T-helper 1 cell treated with Interleukin-12 subunit alpha and Interleukin-12 subunit beta and Interleukin-4 antibody, amounts not matched to agents 30 ng/mL and 1 ng/mL, for 36 hours (primary cell): ENCODE data around the gene BCAP29. TPM values are rescaled to one million over a fixed set of nuclear protein-coding genes. Genes with fewer than 3 reads are reported as not detected.
"Not testable (repeated sequence)": the region's sequence is repeated elsewhere in the genome, so short reads cannot be mapped to it uniquely, and the experiment has no call there.

Experiments
- intact Hi-C: fragments of 100-400 bp; cut with micrococcal nuclease; formaldehyde crosslinking; loops from one replicate; pipeline ENCODE4 v1.15.1; 2024
- total RNA-seq: library from RNA; stranded (reverse); gene quantifications from 2 replicates; pipeline ENCODE4 v1.2.3, GENCODE V29; 2022

BCAP29 gene
- total RNA-seq, 1 donor from 2014 or later: 51.4 TPM

GRCh38 chr7:107615910-107616680 is 36.0 kb downstream of the BCAP29 start:
- intact Hi-C loops: loop anchor here (2.0 to 5.0 kb wide), 2 partner anchors 35 to 41 kb away; partner anchors contain the start of gene BCAP29

DNA sequence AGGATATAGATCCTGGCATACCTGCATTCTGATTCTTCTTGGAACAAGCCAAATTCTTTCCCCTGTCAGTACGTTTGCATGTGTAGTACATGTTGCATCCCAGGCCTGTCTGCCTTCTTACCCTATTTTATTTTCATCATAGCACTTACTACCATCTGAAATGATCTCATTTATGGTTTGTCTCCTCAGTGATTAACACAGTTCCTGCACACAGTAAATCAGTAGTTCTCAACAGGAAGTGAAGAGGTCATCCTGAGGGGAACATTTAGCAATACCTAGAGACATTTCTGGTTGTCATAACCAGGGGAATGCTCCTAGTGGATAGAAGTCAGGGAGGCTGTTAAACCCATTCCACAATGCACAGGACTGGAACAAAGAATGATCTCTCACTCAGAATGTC is 42.4 kb downstream of the BCAP29 start:
- intact Hi-C loops: no loop called here

- intact Hi-C loops: no loop called here
Measured at GRCh38 chr7:107622894-107623293, 42.8 kb downstream of the BCAP29 start.

- intact Hi-C loops: no loop called here
Measured at GRCh38 chr7:107627002-107627401, 47.0 kb downstream of the BCAP29 start.

GRCh38 chr7:107628461-107629064 is 48.5 kb downstream of the BCAP29 start:
- intact Hi-C loops: no loop called here

- intact Hi-C loops: no loop called here
Measured at GRCh38 chr7:107630342-107630741, 50.3 kb downstream of the BCAP29 start.

DNA sequence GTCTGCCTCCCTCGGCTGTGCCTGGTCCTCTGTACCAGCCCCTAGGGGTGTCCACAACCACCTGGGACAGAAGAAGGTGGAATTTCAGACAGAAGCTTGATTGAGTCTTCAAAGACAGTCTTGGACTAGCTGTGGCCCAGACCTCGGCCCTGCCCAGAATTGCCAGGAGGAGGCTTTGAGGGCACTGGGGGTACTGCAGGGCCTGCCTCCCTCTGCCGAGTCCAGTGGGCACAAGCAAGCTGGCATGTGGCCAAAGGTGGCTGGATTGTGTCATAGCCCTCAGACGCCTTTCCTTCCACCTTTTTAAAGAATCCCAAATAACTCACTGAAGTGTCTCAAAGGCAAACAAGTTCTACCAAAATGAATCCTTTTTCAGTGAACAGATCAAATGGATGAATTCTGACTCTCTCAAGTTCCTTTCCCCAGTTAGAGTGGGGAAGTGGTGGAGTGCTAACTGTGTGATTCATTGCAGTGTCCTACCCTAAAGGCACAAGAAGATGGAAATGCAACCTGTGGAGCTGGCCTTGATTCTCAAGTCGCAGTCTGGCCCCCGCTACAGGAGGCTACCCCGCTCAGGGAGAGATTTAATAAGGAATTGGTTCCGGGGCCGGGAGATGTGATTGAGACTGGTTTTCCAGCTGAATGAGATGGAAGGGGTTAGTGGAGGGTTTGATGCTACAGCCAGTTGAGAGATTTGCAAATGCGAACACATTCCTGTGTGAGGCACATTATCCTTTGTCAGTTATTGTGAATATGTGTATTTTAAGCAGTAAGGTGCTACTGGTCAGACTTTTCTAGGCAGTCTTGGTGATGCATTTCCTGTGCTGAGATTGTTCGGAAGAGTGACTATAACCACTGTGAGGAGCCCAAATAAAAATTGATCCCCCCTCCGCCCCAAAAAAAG is 51.8 kb downstream of the BCAP29 start:
- intact Hi-C loops: no loop called here

- intact Hi-C loops: no loop called here
Measured at GRCh38 chr7:107632492-107632865, 52.4 kb downstream of the BCAP29 start.

DNA sequence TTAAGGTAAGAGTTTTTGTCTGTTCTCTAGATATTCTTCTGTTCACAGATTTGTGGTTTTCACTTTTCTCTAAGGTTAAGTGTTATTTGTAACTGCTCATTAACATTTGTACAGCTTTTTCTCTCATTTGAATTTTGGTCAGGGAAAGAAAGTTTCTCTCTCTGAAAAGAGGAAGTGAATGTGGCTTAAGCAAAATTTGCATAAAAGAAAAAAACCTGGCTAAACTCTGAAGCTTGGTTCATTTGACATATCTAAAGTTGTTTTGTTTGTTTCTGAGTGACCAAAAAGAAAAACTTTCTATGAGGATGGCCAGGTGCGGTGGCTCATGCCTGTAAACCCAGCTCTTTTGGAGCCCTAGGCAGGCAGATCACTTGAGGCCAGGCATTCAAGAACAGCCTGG is 58.5 kb downstream of the BCAP29 start:
- intact Hi-C loops: no loop called here

- intact Hi-C loops: not testable (repeated sequence)
Measured at GRCh38 chr7:107639070-107639469, 59.0 kb downstream of the BCAP29 start.

- intact Hi-C loops: no loop called here
Measured at GRCh38 chr7:107641676-107642075, 61.6 kb downstream of the BCAP29 start.

DNA sequence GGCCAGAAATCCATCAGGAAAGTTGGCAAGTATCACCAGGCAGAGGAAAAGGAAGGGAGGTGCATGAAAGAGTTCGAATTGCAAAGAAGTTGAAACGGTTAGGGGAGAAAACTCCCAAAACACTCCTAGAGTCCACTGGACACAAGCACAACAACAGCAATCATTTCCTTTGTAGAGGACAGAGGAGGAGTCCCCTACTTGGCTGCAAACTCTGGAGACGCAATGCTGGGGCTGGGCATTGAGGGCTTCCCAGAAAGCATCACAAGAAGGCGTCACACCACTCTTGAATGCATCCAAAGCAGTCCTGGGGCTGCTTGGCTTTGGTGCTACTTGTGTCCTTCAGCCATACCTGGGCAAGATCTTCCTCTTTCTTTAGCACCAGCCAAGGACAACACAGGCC is 62.5 kb downstream of the BCAP29 start:
- intact Hi-C loops: no loop called here

DNA sequence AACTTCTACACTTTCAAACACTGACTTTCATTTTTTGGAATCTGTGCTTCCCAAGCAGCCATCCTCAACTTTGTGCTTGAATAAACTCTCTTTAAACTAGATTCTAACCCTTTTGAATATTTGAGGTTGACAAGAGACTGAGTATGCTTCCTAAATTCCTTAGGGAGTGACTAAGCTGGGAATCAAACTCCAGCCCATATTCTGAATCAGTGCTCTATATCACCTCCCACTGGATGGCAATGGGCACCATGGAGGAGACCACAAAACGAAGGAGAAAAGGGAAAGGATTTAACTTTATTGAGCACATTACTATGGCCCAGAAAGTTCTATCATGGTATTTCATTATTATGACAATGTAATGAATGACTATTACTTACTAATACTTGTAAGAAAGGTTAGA is 63.4 kb downstream of the BCAP29 start:
- intact Hi-C loops: no loop called here

DNA sequence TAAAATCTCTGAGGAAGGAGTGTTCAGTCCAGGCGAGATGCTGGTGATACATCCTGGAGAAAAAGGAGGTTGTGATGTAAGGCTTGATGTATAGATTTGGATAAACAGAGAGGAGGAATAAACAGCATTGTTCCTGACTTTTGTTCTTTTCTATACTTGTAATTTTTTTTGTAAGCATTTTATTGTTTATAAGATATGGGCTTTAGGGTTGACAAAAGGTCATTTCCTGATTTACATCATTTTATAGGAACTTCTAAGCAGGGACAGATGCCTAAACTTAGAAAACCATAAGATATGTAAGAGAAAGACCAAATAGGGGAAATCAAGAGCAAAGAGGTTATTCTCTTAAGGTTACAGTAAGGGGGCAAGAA is 63.9 kb downstream of the BCAP29 start:
- intact Hi-C loops: no loop called here

- intact Hi-C loops: no loop called here
Measured at GRCh38 chr7:107644309-107644974, 64.4 kb downstream of the BCAP29 start.

GRCh38 chr7:107652642-107653041 is 72.6 kb downstream of the BCAP29 start:
- intact Hi-C loops: loop anchor here (10.0 kb wide), 2 partner anchors 788 to 988 kb away; partner anchors contain the start of genes CCDC71L and PIK3CG

GRCh38 chr7:107658467-107658866 is 78.4 kb downstream of the BCAP29 start:
- intact Hi-C loops: loop anchor here (2.0 to 10.0 kb wide), 6 partner anchors 41 to 1850 kb away; partner anchors contain the start of genes CCDC71L, DLD and PIK3CG

GRCh38 chr7:107659666-107660065 is 79.6 kb downstream of the BCAP29 start:
- intact Hi-C loops: loop anchor here (1.0 to 10.0 kb wide), 14 partner anchors 26 to 1851 kb away; partner anchors contain the start of genes BCAP29, CCDC71L, DLD and PIK3CG

GRCh38 chr7:107660381-107661080 is 80.5 kb downstream of the BCAP29 start, which contains the start of gene SLC26A4:
Gene SLC26A4, plus strand, starts transcription at chr7:107660828. Its CDS starts 814 bp downstream, at chr7:107661642.
- intact Hi-C loops: loop anchor here (1.0 kb wide), 3 partner anchors 18 to 97 kb away; partner anchors contain the start of genes COG5 and DUS4L
